ENCODE measurements around the gene SIRPB2.
"Not testable (repeated sequence)": the region's sequence is repeated elsewhere in the genome, so short reads cannot be mapped to it uniquely, and the experiment has no call there.

Gene SIRPB2

GRCh38 chr20:1499528-1500420, 8.6 kb upstream of the SIRPB2 start:
- DNase-seq, result no peak

- DNase-seq, result not testable (repeated sequence)
These were observed 6.2 kb upstream of the SIRPB2 start for GRCh38 chr20:1497371-1497770.

- DNase-seq, result no peak
These were observed 5.7 kb upstream of the SIRPB2 start for GRCh38 chr20:1496930-1497329.

- DNase-seq, result no peak
These were observed 3.2 kb upstream of the SIRPB2 start for GRCh38 chr20:1494436-1494835.

GRCh38 chr20:1493536-1493935, 2.3 kb upstream of the SIRPB2 start:
- DNase-seq, result no peak

- no peak for DNase-seq
These were observed 831 bp upstream of the SIRPB2 start for GRCh38 chr20:1491860-1492642.

GRCh38 chr20:1490643-1491195, 501 bp downstream of the SIRPB2 start:
- no peak for DNase-seq

GRCh38 chr20:1489764-1490436, 1.3 kb downstream of the SIRPB2 start:
- no peak for DNase-seq

- no peak for DNase-seq
These were observed 1.9 kb downstream of the SIRPB2 start for GRCh38 chr20:1489325-1489724.

- no peak for DNase-seq
These were observed 4.7 kb downstream of the SIRPB2 start for GRCh38 chr20:1486566-1486965.

- DNase-seq, result no peak
These were observed 6.6 kb downstream of the SIRPB2 start for GRCh38 chr20:1484438-1485116.

- DNase-seq, result no peak
These were observed 11.2 kb downstream of the SIRPB2 start for GRCh38 chr20:1479831-1480595.

- no peak for DNase-seq
These were observed 12.7 kb downstream of the SIRPB2 start for GRCh38 chr20:1478566-1478965.

- DNase-seq, result no peak
These were observed 13.2 kb downstream of the SIRPB2 start for GRCh38 chr20:1477896-1478490.

- no peak for DNase-seq
These were observed 16.2 kb downstream of the SIRPB2 start for GRCh38 chr20:1474817-1475603.

- no peak for DNase-seq
These were observed 16.9 kb downstream of the SIRPB2 start for GRCh38 chr20:1474325-1474724.

- DNase-seq, result no peak
These were observed 17.7 kb downstream of the SIRPB2 start for GRCh38 chr20:1473246-1474220.

- DNase-seq, result no peak
These were observed 18.5 kb downstream of the SIRPB2 start for GRCh38 chr20:1472556-1473245.

- no peak for DNase-seq
These were observed 20.0 kb downstream of the SIRPB2 start for GRCh38 chr20:1471242-1471641.

Data from CD4-positive, alpha-beta T cell treated with Interleukin-6 for 4 hours (primary cell).